HFF-Myc (cell line): ENCODE results near the gene GRIK4.

Experiments used
- DNase-seq: peaks from one replicate; pipeline ENCODE4 v3.0.0-alpha.2; 2011; ENCODE audit warnings: low read depth; ENCODE audit errors: extremely low read depth
- H3K4me3 ChIP-seq: replicated peaks from 2 replicates; pipeline ENCODE4 v1.5.1; 2011; ENCODE audit warnings: low read depth, mild to moderate bottlenecking, control low read depth, low read length
- CTCF ChIP-seq: IDR thresholded peaks from 2 replicates; pipeline ENCODE4 v1.5.1; 2012; ENCODE audit warnings: mild to moderate bottlenecking, low read depth, low read length, control low read depth; ENCODE audit errors: missing control alignments

The GRIK4 gene

GRCh38 chr11:120815319-120816100, 304.0 kb downstream of the GRIK4 start:
- no peak for DNase-seq
- no peak overlapping the region for H3K4me3 ChIP-seq
- no peak for TF ChIP-seq CTCF

GRCh38 chr11:120816176-120816575, 304.6 kb downstream of the GRIK4 start:
- TF ChIP-seq CTCF: no peak
- no peak overlapping the region for H3K4me3 ChIP-seq
- no peak for DNase-seq

GRCh38 chr11:120816711-120817110, 305.2 kb downstream of the GRIK4 start:
- no peak for TF ChIP-seq CTCF
- no peak overlapping the region for H3K4me3 ChIP-seq
- DNase-seq: no peak

GRCh38 chr11:120817158-120817557, 305.6 kb downstream of the GRIK4 start:
- DNase-seq: no peak
- no peak for TF ChIP-seq CTCF
- no peak overlapping the region for H3K4me3 ChIP-seq

GRCh38 chr11:120818097-120818496, 306.5 kb downstream of the GRIK4 start:
- no peak for TF ChIP-seq CTCF
- H3K4me3 ChIP-seq: no peak overlapping the region
- DNase-seq: no peak

- TF ChIP-seq CTCF: no peak
- DNase-seq: no peak
- H3K4me3 ChIP-seq: no peak overlapping the region
Measured at GRCh38 chr11:120819003-120819402, 307.5 kb downstream of the GRIK4 start.
